ENCODE results near the gene CRABP1. TPM values are rescaled to one million over a fixed set of nuclear protein-coding genes. Genes with fewer than 3 reads are reported as not detected.

CRABP1 gene
- polyA plus RNA-seq, 3 donors: not detected

DNA sequence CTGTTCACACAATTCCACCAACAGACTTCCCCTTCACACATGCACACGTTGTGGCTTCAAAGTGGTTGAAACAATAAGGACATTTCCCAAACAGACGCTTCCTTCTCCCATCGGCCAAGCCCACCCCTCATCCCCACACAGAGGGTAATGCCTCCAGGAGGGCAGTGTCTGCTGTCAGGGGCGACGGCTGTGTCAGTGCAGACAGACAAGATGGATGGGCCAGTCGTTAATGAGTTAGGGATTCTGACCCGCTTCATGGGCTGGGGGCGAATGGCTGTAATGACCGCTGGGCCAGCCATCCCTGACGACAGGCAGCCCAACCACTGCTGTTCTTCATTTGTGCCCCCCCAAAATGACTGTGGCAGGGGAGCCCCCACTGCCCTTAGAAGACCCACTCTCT, 20.6 kb upstream of the CRABP1 start:
- H2AFZ ChIP-seq (ENCODE audit: insufficient read depth, low read depth, low read length, poor library complexity, severe bottlenecking): peak overlapping the region; percentile 59
- peak overlapping the region in 1 of 7 donors; percentile 25 for H3K27ac Mint-ChIP-seq

DNA sequence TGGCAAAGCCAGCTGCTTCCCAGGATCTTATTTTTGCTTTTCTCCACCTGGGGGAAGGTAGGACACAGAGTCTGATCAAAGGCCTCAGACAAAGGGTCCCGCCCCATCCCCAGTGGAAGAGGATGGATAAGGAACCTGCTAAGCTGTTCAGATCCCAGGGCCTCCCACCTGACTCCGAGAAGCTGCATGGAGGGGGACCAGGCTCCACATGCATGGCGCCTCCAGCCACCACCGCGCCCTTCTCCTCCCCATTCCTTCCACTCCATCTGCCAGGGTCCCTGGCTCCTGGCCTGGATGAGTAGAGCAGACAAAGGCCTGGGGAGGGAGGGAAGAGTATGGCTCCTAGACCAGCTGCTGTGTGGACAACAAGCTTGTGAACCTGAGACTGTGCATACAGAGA, 20.0 kb upstream of the CRABP1 start:
- Histone ChIP-seq H3K4me3 (replicated peaks in 1 of 3; ENCODE audit: low read depth in 2 of 3, low read length in 3 of 3) (no peak overlapping the region), H3K4me1 (ENCODE audit: control insufficient read depth in 1 of 2, insufficient read depth in 2 of 2, low read length in 2 of 2) (peaks cover 7% of the 10 kb centered on the region in 2 donors), H3K27ac (ENCODE audit: low read depth in 1 of 2, low read length in 2 of 2) (no peak overlapping the region), H3K9ac (ENCODE audit: insufficient read depth, low read length, poor library complexity, severe bottlenecking) (no peak overlapping the region), H3K27me3 (ENCODE audit: control insufficient read depth in 2 of 2, insufficient read depth in 2 of 2, low read length in 2 of 2) (no peaks in the 10 kb centered on the region), H2AFZ (ENCODE audit: insufficient read depth, low read depth, low read length, poor library complexity, severe bottlenecking) (no peak overlapping the region), H3K36me3 (replicated peaks in 1 of 2; ENCODE audit: control insufficient read depth in 1 of 2, insufficient read depth in 2 of 2, low read length in 2 of 2) (no peaks in the 10 kb centered on the region), H4K20me1 (ENCODE audit: insufficient read depth, low read length) (no peaks in the 10 kb centered on the region), H3K9me3 (replicated peaks in 1 of 2; ENCODE audit: control insufficient read depth in 1 of 2, insufficient read depth in 1 of 2, low read length in 2 of 2) (no peaks in the 10 kb centered on the region), H3K79me2 (ENCODE audit: insufficient read depth, low read length) (no peaks in the 10 kb centered on the region), H3K4me2 (replicated peaks; ENCODE audit: extremely low read depth, low read length, poor library complexity, severe bottlenecking) (no peak overlapping the region)
- H3K36me3 Mint-ChIP-seq: no peaks in the 10 kb centered on the region
- TF ChIP-seq, protein P1, sequence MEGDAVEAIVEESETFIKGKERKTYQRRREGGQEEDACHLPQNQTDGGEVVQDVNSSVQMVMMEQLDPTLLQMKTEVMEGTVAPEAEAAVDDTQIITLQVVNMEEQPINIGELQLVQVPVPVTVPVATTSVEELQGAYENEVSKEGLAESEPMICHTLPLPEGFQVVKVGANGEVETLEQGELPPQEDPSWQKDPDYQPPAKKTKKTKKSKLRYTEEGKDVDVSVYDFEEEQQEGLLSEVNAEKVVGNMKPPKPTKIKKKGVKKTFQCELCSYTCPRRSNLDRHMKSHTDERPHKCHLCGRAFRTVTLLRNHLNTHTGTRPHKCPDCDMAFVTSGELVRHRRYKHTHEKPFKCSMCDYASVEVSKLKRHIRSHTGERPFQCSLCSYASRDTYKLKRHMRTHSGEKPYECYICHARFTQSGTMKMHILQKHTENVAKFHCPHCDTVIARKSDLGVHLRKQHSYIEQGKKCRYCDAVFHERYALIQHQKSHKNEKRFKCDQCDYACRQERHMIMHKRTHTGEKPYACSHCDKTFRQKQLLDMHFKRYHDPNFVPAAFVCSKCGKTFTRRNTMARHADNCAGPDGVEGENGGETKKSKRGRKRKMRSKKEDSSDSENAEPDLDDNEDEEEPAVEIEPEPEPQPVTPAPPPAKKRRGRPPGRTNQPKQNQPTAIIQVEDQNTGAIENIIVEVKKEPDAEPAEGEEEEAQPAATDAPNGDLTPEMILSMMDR (IDR thresholded peaks at IDR 0.05): no peak
- no peak overlapping the region for H3K4me3 Mint-ChIP-seq
- intact Hi-C loops (cut with micrococcal nuclease): no loop called here
- H3K4me1 Mint-ChIP-seq: peaks cover 7% of the 10 kb centered on the region
- peaks cover 0 to 5% (median 1%) of the 10 kb centered on the region in 3 donors for H3K27me3 Mint-ChIP-seq (ENCODE audit: low read depth in 3 of 3)
- 88% methylated on average over 1 of the region's 5 CpGs for WGBS (ENCODE audit: insufficient coverage)
- no peak overlapping the region for H3K27ac Mint-ChIP-seq
- no peaks in the 10 kb centered on the region for H3K9me3 Mint-ChIP-seq
- no peak for DNase-seq

More for the DNA sequence above, 20.6 kb upstream of the CRABP1 start:
- intact Hi-C loops (cut with micrococcal nuclease): no loop called here
- H3K36me3 Mint-ChIP-seq: no peaks in the 10 kb centered on the region
- H3K27me3 Mint-ChIP-seq (ENCODE audit: low read depth in 3 of 3): peaks cover 0 to 5% (median 1%) of the 10 kb centered on the region in 3 donors
- H3K9me3 Mint-ChIP-seq: no peaks in the 10 kb centered on the region
- TF ChIP-seq, protein P1 (IDR thresholded peaks at IDR 0.05): no peak
- Histone ChIP-seq H3K79me2 (ENCODE audit: insufficient read depth, low read length) (no peaks in the 10 kb centered on the region), H3K4me3 (replicated peaks in 1 of 3; ENCODE audit: low read depth in 2 of 3, low read length in 3 of 3) (no peak overlapping the region), H3K36me3 (replicated peaks in 1 of 2; ENCODE audit: control insufficient read depth in 1 of 2, insufficient read depth in 2 of 2, low read length in 2 of 2) (no peaks in the 10 kb centered on the region), H3K9ac (ENCODE audit: insufficient read depth, low read length, poor library complexity, severe bottlenecking) (no peak overlapping the region), H3K4me2 (replicated peaks; ENCODE audit: extremely low read depth, low read length, poor library complexity, severe bottlenecking) (no peak overlapping the region), H3K27ac (ENCODE audit: low read depth in 1 of 2, low read length in 2 of 2) (no peak overlapping the region), H3K4me1 (ENCODE audit: control insufficient read depth in 1 of 2, insufficient read depth in 2 of 2, low read length in 2 of 2) (peaks cover 7% of the 10 kb centered on the region in 2 donors), H4K20me1 (ENCODE audit: insufficient read depth, low read length) (no peaks in the 10 kb centered on the region), H3K9me3 (replicated peaks in 1 of 2; ENCODE audit: control insufficient read depth in 1 of 2, insufficient read depth in 1 of 2, low read length in 2 of 2) (no peaks in the 10 kb centered on the region), H3K27me3 (ENCODE audit: control insufficient read depth in 2 of 2, insufficient read depth in 2 of 2, low read length in 2 of 2) (no peaks in the 10 kb centered on the region)
- 56% methylated on average over 8 of the region's 10 CpGs for WGBS (ENCODE audit: insufficient coverage)
- peaks cover 7% of the 10 kb centered on the region for H3K4me1 Mint-ChIP-seq
- no peak overlapping the region for H3K4me3 Mint-ChIP-seq
- no peak for DNase-seq
